Caco-2 (cell line): ENCODE data around the gene PPM1E. TPM values are rescaled to one million over a fixed set of nuclear protein-coding genes. Genes with fewer than 3 reads are reported as not detected.

Experiments used
- BruUV-seq: library from RNA; stranded (reverse); fragments of 400-500 nt; replicated peaks from 2 replicates; lab custom pipeline; 2021; lab: Mats Ljungman, UMichigan
- CTCF ChIA-PET: fragments of 300-600 bp; sonication (Branson Sonifier 250); formaldehyde crosslinking; loops from one replicate; lab custom pipeline; 2022; ENCODE audit warnings: antibody characterized with exemption; lab: Charles Lee
- POLR2A ChIA-PET: fragments of 300-600 bp; sonication (Branson Sonifier 250); formaldehyde crosslinking; loops from one replicate; lab custom pipeline; 2022; ENCODE audit warnings: antibody characterized with exemption; lab: Charles Lee
- DNase-seq, 2 experiments: peaks; one replicate each; pipeline versions ENCODE4 v3.0.0 to v3.0.0-alpha.2; 2020 to 2022
- H3K27me3 ChIP-seq: replicated peaks from 2 replicates; pipeline ENCODE4 v1.6.0; 2011; ENCODE audit warnings: low read length; ENCODE audit not compliant: control insufficient read depth, insufficient read depth
- H3K36me3 ChIP-seq: 2 replicates; pipeline ENCODE4 v1.5.1; 2011; ENCODE audit warnings: low read length; ENCODE audit not compliant: control insufficient read depth, insufficient read depth
- H3K4me1 ChIP-seq: fragments of 250-450 bp; sonication (Bioruptor Pico); 2 replicates; pipeline ENCODE4 v1.5.1; 2020; ENCODE audit warnings: mild to moderate bottlenecking
- H3K4me3 ChIP-seq: 2 replicates; pipeline ENCODE4 v1.5.1; 2011; ENCODE audit warnings: low read depth, mild to moderate bottlenecking, control low read depth, low read length
- H3K9me3 ChIP-seq: fragments of 250-450 bp; sonication (Bioruptor Pico); 2 replicates; pipeline ENCODE4 v1.5.1; 2020; ENCODE audit warnings: mild to moderate bottlenecking, moderate library complexity
- H3K27ac Mint-ChIP-seq: one replicate; pipeline ENCODE4 v1.8.0; 2022; ENCODE audit warnings: mixed read lengths; ENCODE audit not compliant: unreplicated experiment
- H3K27me3 Mint-ChIP-seq: one replicate; pipeline ENCODE4 v1.8.0; 2022; ENCODE audit warnings: mixed read lengths; ENCODE audit not compliant: insufficient read depth, unreplicated experiment
- H3K36me3 Mint-ChIP-seq: one replicate; pipeline ENCODE4 v1.8.0; 2022; ENCODE audit warnings: mild to moderate bottlenecking, mixed read lengths; ENCODE audit not compliant: insufficient read depth, unreplicated experiment
- H3K4me1 Mint-ChIP-seq: one replicate; pipeline ENCODE4 v1.8.0; 2022; ENCODE audit warnings: low read depth, mixed read lengths; ENCODE audit not compliant: unreplicated experiment
- H3K4me3 Mint-ChIP-seq: one replicate; pipeline ENCODE4 v1.8.0; 2022; ENCODE audit warnings: mild to moderate bottlenecking, moderate library complexity, mixed read lengths; ENCODE audit not compliant: unreplicated experiment
- H3K9me3 Mint-ChIP-seq: one replicate; pipeline ENCODE4 v1.8.0; 2022; ENCODE audit warnings: mixed read lengths; ENCODE audit not compliant: unreplicated experiment
- intact Hi-C: fragments of 100-400 bp; cut with micrococcal nuclease; formaldehyde crosslinking; loops from one replicate; pipeline ENCODE4 v1.10.0; 2022; ENCODE audit not compliant: unreplicated experiment
- total RNA-seq: library from RNA; stranded (reverse); gene quantifications from 2 replicates; pipeline ENCODE4 v1.2.3, GENCODE V29; 2022
- TF ChIP-seq, protein P1 (sequence below), 2 experiments: fragments of 200-600 bp in 1 of 2; IDR thresholded peaks; 1 replicate in 1 of 2; 2 replicates in 1 of 2; pipeline versions ENCODE4 v1.5.1 to v1.8.0; 2011 to 2022; ENCODE audit warnings: antibody characterized with exemption in 1 of 2, control low read depth in 1 of 2, inconsistent platforms in 1 of 2, low read depth in 1 of 2, low read length in 1 of 2, mild to moderate bottlenecking in 1 of 2, moderate library complexity in 1 of 2; ENCODE audit not compliant: insufficient read depth in 1 of 2, severe bottlenecking in 1 of 2, unreplicated experiment in 1 of 2

The PPM1E gene
- total RNA-seq, 1 experiment from 2014 or later = 0.09 TPM

DNA sequence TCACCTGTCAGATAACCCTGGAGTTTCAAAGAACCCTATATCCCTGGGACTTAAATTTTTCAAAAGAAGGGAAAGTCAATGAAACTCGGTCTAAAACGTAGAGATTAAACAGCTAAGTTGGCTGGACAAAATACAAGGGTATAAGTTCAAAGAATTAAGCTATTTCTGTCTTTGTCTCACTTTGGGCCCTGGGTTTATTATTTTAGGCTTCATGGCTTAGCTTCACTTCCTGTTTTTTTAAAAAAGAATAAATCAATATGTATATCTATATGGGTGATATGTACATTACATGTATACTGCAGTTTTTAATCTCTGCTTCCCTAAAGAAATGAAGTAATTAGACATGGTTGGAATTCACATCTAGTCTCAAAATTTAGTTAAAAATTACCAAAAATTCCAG lies 218.7 kb downstream of the PPM1E start:
- H3K36me3 ChIP-seq = no peaks in the 10 kb centered on the region
- no peaks in the 10 kb centered on the region for H3K4me1 Mint-ChIP-seq
- CTCF ChIA-PET = no interaction called here

DNA sequence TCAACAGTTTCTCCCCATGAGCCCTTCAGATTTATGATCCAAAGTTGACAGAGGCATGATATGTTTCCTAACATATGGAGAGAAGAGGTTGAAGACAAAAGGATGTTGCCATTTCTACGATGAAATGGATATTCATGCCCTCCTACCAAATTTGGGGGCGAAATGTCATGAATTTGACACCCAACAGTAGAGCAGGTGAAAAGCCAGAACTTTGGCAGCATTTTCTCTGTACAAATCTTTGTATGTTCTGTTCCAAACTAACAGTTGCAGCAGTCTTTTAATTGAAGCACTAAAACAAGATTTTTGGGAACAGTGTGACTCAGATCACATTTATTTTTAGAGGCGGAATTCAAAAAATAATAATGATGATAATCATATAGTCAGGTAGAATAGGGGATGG lies 220.9 kb downstream of the PPM1E start:
- CTCF ChIA-PET = no interaction called here
- H3K9me3 Mint-ChIP-seq = no peaks in the 10 kb centered on the region
- no peaks in the 10 kb centered on the region for H3K27me3 ChIP-seq
- POLR2A ChIA-PET = no interaction called here
- no peaks in the 10 kb centered on the region for H3K36me3 Mint-ChIP-seq
- no peaks in the 10 kb centered on the region for H3K4me1 ChIP-seq
- TF ChIP-seq, protein P1, sequence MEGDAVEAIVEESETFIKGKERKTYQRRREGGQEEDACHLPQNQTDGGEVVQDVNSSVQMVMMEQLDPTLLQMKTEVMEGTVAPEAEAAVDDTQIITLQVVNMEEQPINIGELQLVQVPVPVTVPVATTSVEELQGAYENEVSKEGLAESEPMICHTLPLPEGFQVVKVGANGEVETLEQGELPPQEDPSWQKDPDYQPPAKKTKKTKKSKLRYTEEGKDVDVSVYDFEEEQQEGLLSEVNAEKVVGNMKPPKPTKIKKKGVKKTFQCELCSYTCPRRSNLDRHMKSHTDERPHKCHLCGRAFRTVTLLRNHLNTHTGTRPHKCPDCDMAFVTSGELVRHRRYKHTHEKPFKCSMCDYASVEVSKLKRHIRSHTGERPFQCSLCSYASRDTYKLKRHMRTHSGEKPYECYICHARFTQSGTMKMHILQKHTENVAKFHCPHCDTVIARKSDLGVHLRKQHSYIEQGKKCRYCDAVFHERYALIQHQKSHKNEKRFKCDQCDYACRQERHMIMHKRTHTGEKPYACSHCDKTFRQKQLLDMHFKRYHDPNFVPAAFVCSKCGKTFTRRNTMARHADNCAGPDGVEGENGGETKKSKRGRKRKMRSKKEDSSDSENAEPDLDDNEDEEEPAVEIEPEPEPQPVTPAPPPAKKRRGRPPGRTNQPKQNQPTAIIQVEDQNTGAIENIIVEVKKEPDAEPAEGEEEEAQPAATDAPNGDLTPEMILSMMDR (IDR thresholded peaks at IDR 0.05; ENCODE audit: insufficient read depth in 1 of 2, low read depth in 1 of 2, low read length in 1 of 2, severe bottlenecking in 1 of 2, unreplicated experiment in 1 of 2) = no peak
- H3K9me3 ChIP-seq = no peaks in the 10 kb centered on the region
- H3K36me3 ChIP-seq = no peaks in the 10 kb centered on the region
- no peaks in the 10 kb centered on the region for H3K4me1 Mint-ChIP-seq
- no peak overlapping the region for H3K27ac Mint-ChIP-seq
- H3K27me3 Mint-ChIP-seq = no peaks in the 10 kb centered on the region
- intact Hi-C loops = loop anchor here (1.0 kb wide), 1 partner anchor 12 kb away; no protein-coding TSS in a partner anchor
- no peak overlapping the region for H3K4me3 ChIP-seq
- no peak overlapping the region for H3K4me3 Mint-ChIP-seq
- no TSS peak for BruUV-seq
- DNase-seq = no peak

More for the DNA sequence above, 218.7 kb downstream of the PPM1E start:
- Mint-ChIP-seq H3K27ac (no peak overlapping the region), H3K4me3 (no peak overlapping the region), H3K36me3 (no peaks in the 10 kb centered on the region), H3K27me3 (no peaks in the 10 kb centered on the region), H3K9me3 (no peaks in the 10 kb centered on the region)
- POLR2A ChIA-PET = no interaction called here
- Histone ChIP-seq H3K27me3 (no peaks in the 10 kb centered on the region), H3K9me3 (no peaks in the 10 kb centered on the region), H3K4me1 (no peaks in the 10 kb centered on the region), H3K4me3 (no peak overlapping the region)
- no TSS peak for BruUV-seq
- intact Hi-C loops = no loop called here
- TF ChIP-seq, protein P1 (IDR thresholded peaks at IDR 0.05; ENCODE audit: insufficient read depth in 1 of 2, low read depth in 1 of 2, low read length in 1 of 2, severe bottlenecking in 1 of 2, unreplicated experiment in 1 of 2) = no peak
- no peak for DNase-seq

DNA sequence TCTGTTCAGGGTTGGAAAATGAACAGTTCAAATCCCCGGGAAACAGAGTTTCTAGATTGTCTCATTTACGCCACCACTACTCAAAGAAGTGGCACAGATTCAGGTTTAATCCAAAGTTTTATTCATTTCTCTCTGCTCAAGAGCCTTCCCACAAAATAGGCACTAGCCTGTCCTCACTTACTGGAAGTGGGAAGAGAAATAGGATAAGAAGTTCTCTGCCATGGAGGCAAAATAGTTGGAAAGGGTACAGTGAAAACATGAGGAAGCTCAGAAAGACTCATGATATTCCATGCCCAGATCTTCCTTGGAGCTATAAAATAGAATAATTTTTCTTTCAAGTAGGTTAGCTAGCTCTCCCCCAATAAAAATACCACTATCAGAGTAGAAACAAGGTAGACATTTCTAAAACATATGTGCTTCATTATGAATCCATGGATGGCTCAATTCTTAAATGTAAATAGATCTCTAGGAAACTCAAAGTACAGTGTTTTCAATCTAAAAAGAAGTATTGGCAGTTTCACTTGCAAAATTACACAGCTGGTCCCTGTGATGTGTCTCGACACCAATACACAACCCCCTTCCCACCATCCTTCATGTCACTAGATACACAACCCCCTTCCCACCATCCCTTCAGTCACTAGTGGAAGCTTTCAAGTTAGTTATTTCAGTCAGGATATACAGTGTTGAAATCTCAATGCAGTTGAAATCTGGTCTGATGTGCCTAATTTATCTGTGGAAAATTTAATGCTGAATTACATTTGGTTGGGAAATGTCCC lies 225.2 kb downstream of the PPM1E start:
- Histone ChIP-seq H3K9me3 (no peaks in the 10 kb centered on the region), H3K4me1 (no peaks in the 10 kb centered on the region), H3K27me3 (no peaks in the 10 kb centered on the region), H3K36me3 (no peaks in the 10 kb centered on the region), H3K4me3 (no peak overlapping the region)
- Mint-ChIP-seq H3K9me3 (no peaks in the 10 kb centered on the region), H3K27me3 (no peaks in the 10 kb centered on the region), H3K4me1 (no peaks in the 10 kb centered on the region), H3K4me3 (no peak overlapping the region), H3K27ac (no peak overlapping the region), H3K36me3 (no peaks in the 10 kb centered on the region)
- no TSS peak for BruUV-seq
- TF ChIP-seq, protein P1 (IDR thresholded peaks at IDR 0.05; ENCODE audit: insufficient read depth in 1 of 2, low read depth in 1 of 2, low read length in 1 of 2, severe bottlenecking in 1 of 2, unreplicated experiment in 1 of 2) = no peak
- DNase-seq = no peak
- ChIA-PET POLR2A (no interaction called here), CTCF (no interaction called here)
- intact Hi-C loops = no loop called here
